ENCODE measurements around the gene UBTF.
"Not testable (repeated sequence)": the region's sequence is repeated elsewhere in the genome, so short reads cannot be mapped to it uniquely, and the experiment has no call there.

The UBTF gene

GRCh38 chr17:44247440-44247841 is 28.0 kb upstream of the UBTF start:
- DNase-seq: no peak

GRCh38 chr17:44241106-44241624 is 21.7 kb upstream of the UBTF start:
- no peak for DNase-seq

GRCh38 chr17:44237886-44238285 is 18.4 kb upstream of the UBTF start:
- DNase-seq: not testable (repeated sequence)

- DNase-seq: no peak
These were observed 17.0 kb upstream of the UBTF start for GRCh38 chr17:44236444-44236991.

- no peak for DNase-seq
These were observed 16.1 kb upstream of the UBTF start for GRCh38 chr17:44235583-44235936.

- no peak for DNase-seq
These were observed 14.1 kb upstream of the UBTF start for GRCh38 chr17:44233582-44233981.

GRCh38 chr17:44232061-44232460 is 12.6 kb upstream of the UBTF start:
- no peak for DNase-seq

GRCh38 chr17:44230140-44230539 is 10.7 kb upstream of the UBTF start:
- DNase-seq: no peak

- no peak for DNase-seq
These were observed 9.6 kb upstream of the UBTF start for GRCh38 chr17:44229090-44229489.

GRCh38 chr17:44223541-44224071 is 4.1 kb upstream of the UBTF start:
- DNase-seq: no peak

- peak; percentile 44 for DNase-seq
These were observed 2.8 kb upstream of the UBTF start for GRCh38 chr17:44222112-44222869.

GRCh38 chr17:44221862-44222111 is 2.3 kb upstream of the UBTF start:
- DNase-seq: no peak

- DNase-seq: peak; percentile 44
These were observed 1.8 kb upstream of the UBTF start for GRCh38 chr17:44221084-44221861.

GRCh38 chr17:44220213-44221083 is 973 bp upstream of the UBTF start:
- peak; percentile 43 for DNase-seq

- DNase-seq: peak; percentile 58
These were observed 313 bp downstream of the UBTF start for GRCh38 chr17:44219108-44219615.

GRCh38 chr17:44218344-44219107 is 949 bp downstream of the UBTF start:
- peak; percentile 79 for DNase-seq

- no peak for DNase-seq
These were observed 1.6 kb downstream of the UBTF start for GRCh38 chr17:44217738-44218343.

GRCh38 chr17:44216694-44217093 is 2.8 kb downstream of the UBTF start:
- no peak for DNase-seq

- peak; percentile 33 for DNase-seq
These were observed 3.3 kb downstream of the UBTF start for GRCh38 chr17:44216173-44216572.

GRCh38 chr17:44214896-44215295 is 4.6 kb downstream of the UBTF start:
- no peak for DNase-seq

- no peak for DNase-seq
These were observed 5.3 kb downstream of the UBTF start for GRCh38 chr17:44214230-44214494.
